Vagina (tissue), 2 donors: ENCODE measurements around the gene IL7R. TPM values are rescaled to one million over a fixed set of nuclear protein-coding genes. Genes with fewer than 3 reads are reported as not detected.

Experiments used
- DNase-seq, 2 donors: peaks; one replicate each; pipeline ENCODE4 v3.0.0-alpha.2; 2017; ENCODE audit errors: extremely low spot score in 2 of 2
- H3K27ac ChIP-seq: fragments of 200-600 bp; sonication (generic); one replicate; pipeline ENCODE4 v1.5.1; 2019
- H3K27me3 ChIP-seq: fragments of 200-600 bp; sonication (generic); one replicate; pipeline ENCODE4 v1.5.1; 2019
- H3K36me3 ChIP-seq, 2 donors: fragments of 200-600 bp; sonication (generic); one replicate each; pipeline ENCODE4 v1.5.1; 2017 to 2019
- H3K4me1 ChIP-seq: fragments of 200-600 bp; sonication (generic); one replicate; pipeline ENCODE4 v1.5.1; 2019
- H3K4me3 ChIP-seq, 2 donors: fragments of 200-600 bp; sonication (generic); 1 replicate in 1 of 2; 2 replicates in 1 of 2; pipeline ENCODE4 v1.5.1; 2016 to 2019
- H3K9me3 ChIP-seq: fragments of 200-600 bp; sonication (generic); one replicate; pipeline ENCODE4 v1.5.1; 2019
- POLR2A ChIP-seq, 2 donors: fragments of 450-650 bp; IDR thresholded peaks; one replicate each; pipeline ENCODE4 v1.6.1; 2017; ENCODE audit warnings: antibody characterized with exemption in 2 of 2, mild to moderate bottlenecking in 2 of 2, moderate library complexity in 2 of 2
- POLR2AphosphoS5 ChIP-seq, 2 donors: sonication (generic); formaldehyde crosslinking; IDR thresholded peaks; one replicate each; pipeline ENCODE4 v1.9.0; 2017; ENCODE audit warnings: antibody characterized with exemption in 2 of 2, mild to moderate bottlenecking in 2 of 2, low read depth in 1 of 2; ENCODE audit not compliant: insufficient read depth in 1 of 2
- intact Hi-C: fragments of 100-400 bp; cut with DNase I; formaldehyde crosslinking; loops from one replicate; pipeline ENCODE4 v1.15.1; 2023
- total RNA-seq: library from RNA; depleted of rRNA; stranded (reverse); fragments of >200 nt; gene quantifications from one replicate; pipeline ENCODE4 v1.2.3, GENCODE V29; 2016
- TF ChIP-seq, protein P1 (sequence below), 3 experiments: fragments of 450-650 bp in 2 of 3; fragments of 200-600 bp in 1 of 3; sonication (generic) in 1 of 3; IDR thresholded peaks; one replicate each; pipeline ENCODE4 v1.5.1; 2017 to 2019; ENCODE audit warnings: antibody characterized with exemption in 3 of 3, mild to moderate bottlenecking in 2 of 3, moderate library complexity in 2 of 3

The IL7R gene
- total RNA-seq, 1 donor from 2014 or later: 69.7 TPM

DNA sequence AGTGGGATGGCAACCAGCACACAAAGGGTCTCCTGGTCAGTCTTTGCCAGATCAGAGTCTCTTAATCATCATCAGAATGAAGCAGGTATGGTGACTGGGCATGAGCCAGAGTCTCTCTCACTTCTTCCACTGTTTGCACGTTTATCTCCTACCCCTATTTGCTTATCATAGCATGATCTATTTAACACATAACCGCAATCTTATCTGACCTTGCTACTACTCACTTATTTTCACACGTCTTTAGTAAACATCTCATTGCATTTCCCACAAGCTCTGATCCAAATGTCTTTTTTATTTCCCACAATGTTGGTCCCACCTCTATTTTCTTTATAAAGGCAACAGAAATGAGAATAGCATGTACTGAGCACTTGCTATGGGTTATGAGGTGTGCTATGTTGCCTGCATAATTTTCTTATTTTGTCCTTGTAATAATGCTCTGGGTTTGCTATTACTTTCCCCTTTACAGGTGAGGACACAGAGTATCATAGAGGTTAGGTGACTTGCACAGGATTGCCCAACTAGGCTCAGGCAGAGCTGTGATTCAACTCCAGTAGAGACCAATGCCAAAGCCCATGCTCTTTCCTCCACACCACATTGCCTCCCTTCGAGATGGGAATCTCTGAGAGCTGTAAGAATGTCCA is 39.7 kb upstream of the IL7R start:
- TF ChIP-seq, protein P1, sequence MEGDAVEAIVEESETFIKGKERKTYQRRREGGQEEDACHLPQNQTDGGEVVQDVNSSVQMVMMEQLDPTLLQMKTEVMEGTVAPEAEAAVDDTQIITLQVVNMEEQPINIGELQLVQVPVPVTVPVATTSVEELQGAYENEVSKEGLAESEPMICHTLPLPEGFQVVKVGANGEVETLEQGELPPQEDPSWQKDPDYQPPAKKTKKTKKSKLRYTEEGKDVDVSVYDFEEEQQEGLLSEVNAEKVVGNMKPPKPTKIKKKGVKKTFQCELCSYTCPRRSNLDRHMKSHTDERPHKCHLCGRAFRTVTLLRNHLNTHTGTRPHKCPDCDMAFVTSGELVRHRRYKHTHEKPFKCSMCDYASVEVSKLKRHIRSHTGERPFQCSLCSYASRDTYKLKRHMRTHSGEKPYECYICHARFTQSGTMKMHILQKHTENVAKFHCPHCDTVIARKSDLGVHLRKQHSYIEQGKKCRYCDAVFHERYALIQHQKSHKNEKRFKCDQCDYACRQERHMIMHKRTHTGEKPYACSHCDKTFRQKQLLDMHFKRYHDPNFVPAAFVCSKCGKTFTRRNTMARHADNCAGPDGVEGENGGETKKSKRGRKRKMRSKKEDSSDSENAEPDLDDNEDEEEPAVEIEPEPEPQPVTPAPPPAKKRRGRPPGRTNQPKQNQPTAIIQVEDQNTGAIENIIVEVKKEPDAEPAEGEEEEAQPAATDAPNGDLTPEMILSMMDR (IDR thresholded peaks at IDR 0.05): no peak
- no peak for TF ChIP-seq POLR2AphosphoS5 (IDR thresholded peaks at IDR 0.05; ENCODE audit: insufficient read depth in 1 of 2, low read depth in 1 of 2)
- no peak for TF ChIP-seq POLR2A (IDR thresholded peaks at IDR 0.05)
- H3K36me3 ChIP-seq: no peaks in the 10 kb centered on the region
- no peaks in the 10 kb centered on the region for H3K27me3 ChIP-seq
- H3K4me3 ChIP-seq: no peak overlapping the region
- intact Hi-C loops: no loop called here
- no peaks in the 10 kb centered on the region for H3K4me1 ChIP-seq
- peak overlapping the region; percentile 13 for H3K27ac ChIP-seq
- DNase-seq: no peak
- no peaks in the 10 kb centered on the region for H3K9me3 ChIP-seq

DNA sequence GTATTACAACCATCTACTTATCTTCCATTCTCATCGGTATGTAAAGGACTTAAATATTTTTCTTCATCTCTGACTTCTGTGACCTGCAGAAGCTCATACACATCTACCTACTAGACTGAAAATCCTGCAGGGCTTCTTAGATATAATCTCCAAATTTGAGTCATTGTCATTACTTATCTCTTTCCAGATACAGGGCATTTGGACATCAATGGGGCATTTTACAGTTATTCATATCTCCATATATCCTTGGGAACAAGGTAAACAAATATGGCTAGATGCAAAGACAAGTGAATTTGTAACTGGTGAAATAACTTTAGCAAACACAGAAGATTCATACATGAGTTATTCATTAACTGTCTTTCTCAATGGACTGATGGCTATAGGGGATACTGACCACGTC is 37.7 kb upstream of the IL7R start:
- no peak overlapping the region for H3K4me3 ChIP-seq
- no peak overlapping the region for H3K27ac ChIP-seq
- TF ChIP-seq POLR2A (IDR thresholded peaks at IDR 0.05): no peak
- TF ChIP-seq, protein P1 (IDR thresholded peaks at IDR 0.05): no peak
- TF ChIP-seq POLR2AphosphoS5 (IDR thresholded peaks at IDR 0.05; ENCODE audit: insufficient read depth in 1 of 2, low read depth in 1 of 2): no peak
- DNase-seq: no peak
- no peaks in the 10 kb centered on the region for H3K4me1 ChIP-seq
- H3K9me3 ChIP-seq: no peaks in the 10 kb centered on the region
- intact Hi-C loops: no loop called here
- H3K27me3 ChIP-seq: no peaks in the 10 kb centered on the region
- H3K36me3 ChIP-seq: no peaks in the 10 kb centered on the region

DNA sequence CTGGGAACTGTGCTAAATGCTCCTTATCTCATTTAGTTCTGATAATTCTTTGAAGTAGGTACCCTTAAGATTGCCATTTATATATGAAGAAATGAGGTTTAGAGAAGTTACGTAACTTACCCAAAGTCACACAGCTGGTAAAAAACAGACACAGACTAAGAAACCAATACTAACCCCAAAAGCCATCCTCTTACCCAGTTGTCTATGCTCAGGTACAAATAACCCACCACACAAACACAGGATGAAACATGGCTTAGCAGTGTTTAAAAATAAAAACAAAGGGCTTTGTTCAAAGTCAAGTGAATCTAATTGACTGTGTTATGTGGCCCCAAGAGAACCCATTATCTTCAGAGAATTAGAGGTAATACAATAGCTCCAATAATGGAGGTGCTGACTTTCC is 37.0 kb upstream of the IL7R start:
- H3K4me1 ChIP-seq: no peaks in the 10 kb centered on the region
- H3K9me3 ChIP-seq: no peaks in the 10 kb centered on the region
- TF ChIP-seq, protein P1 (IDR thresholded peaks at IDR 0.05): no peak
- no peak for TF ChIP-seq POLR2AphosphoS5 (IDR thresholded peaks at IDR 0.05; ENCODE audit: insufficient read depth in 1 of 2, low read depth in 1 of 2)
- TF ChIP-seq POLR2A (IDR thresholded peaks at IDR 0.05): no peak
- no peak overlapping the region for H3K27ac ChIP-seq
- intact Hi-C loops: no loop called here
- H3K4me3 ChIP-seq: no peak overlapping the region
- DNase-seq: no peak
- H3K36me3 ChIP-seq: no peaks in the 10 kb centered on the region
- no peaks in the 10 kb centered on the region for H3K27me3 ChIP-seq

DNA sequence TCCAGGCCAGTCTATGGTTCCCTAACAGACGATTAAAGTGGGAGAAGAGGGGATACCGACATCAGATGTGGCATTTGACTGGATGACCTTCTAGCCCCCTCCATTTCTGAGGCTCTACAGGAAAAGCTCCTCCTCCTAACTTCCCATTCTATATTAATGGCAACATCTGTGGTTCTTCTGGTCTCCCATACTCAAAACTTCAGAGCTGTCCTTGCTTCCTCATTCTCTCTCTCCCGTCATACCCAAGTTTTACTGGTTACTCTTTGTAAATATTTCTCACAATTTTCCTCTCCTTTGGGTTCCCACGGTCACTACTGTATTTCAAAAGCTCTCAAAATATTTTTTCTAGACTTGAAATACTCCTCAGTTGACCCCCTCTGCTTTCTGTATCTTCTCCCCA is 36.0 kb upstream of the IL7R start:
- no peaks in the 10 kb centered on the region for H3K9me3 ChIP-seq
- no peak for DNase-seq

DNA sequence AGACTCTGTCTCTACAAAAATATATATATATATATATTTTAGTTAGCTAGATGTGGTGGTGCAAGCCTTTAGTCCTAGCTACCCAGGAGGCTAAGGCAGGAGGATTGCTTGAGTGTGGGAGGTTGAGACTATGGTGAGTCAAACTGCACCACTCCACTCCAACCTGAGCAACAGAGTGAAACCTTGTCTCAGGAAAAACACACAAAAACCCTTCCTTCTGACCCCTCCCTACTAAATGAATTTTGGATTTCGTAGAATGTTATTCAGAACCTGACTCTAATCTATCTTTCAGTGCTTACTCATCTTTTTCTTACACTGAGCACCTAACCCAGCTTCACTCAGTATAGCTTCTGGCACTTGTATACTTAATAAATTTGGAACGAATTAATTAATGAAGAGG is 35.2 kb upstream of the IL7R start:
- no peak for DNase-seq
- H3K36me3 ChIP-seq: no peaks in the 10 kb centered on the region
- H3K9me3 ChIP-seq: no peaks in the 10 kb centered on the region
- no peak overlapping the region for H3K4me3 ChIP-seq
- intact Hi-C loops: no loop called here
- H3K27me3 ChIP-seq: no peaks in the 10 kb centered on the region
- H3K4me1 ChIP-seq: no peaks in the 10 kb centered on the region
- no peak for TF ChIP-seq POLR2A (IDR thresholded peaks at IDR 0.05)
- no peak for TF ChIP-seq POLR2AphosphoS5 (IDR thresholded peaks at IDR 0.05; ENCODE audit: insufficient read depth in 1 of 2, low read depth in 1 of 2)
- TF ChIP-seq, protein P1 (IDR thresholded peaks at IDR 0.05): no peak
- no peak overlapping the region for H3K27ac ChIP-seq

More for the DNA sequence above, 36.0 kb upstream of the IL7R start:
- intact Hi-C loops: no loop called here
- Histone ChIP-seq H3K4me1 (no peaks in the 10 kb centered on the region), H3K4me3 (no peak overlapping the region), H3K27me3 (no peaks in the 10 kb centered on the region), H3K36me3 (no peaks in the 10 kb centered on the region), H3K27ac (no peak overlapping the region)
- TF ChIP-seq, protein P1 (IDR thresholded peaks at IDR 0.05): no peak
- TF ChIP-seq POLR2A (IDR thresholded peaks at IDR 0.05) (no peak), POLR2AphosphoS5 (IDR thresholded peaks at IDR 0.05; ENCODE audit: insufficient read depth in 1 of 2, low read depth in 1 of 2) (no peak)
